CD4-positive, CD25-positive, alpha-beta regulatory T cell (primary cell): ENCODE data around the gene TFF2. TPM values are rescaled to one million over a fixed set of nuclear protein-coding genes. Genes with fewer than 3 reads are reported as not detected.

Experiments used
- ATAC-seq, 2 donors: fragments of 150-1000 bp; cut with Tn5 transposase; one replicate each; pipeline ENCODE4 v1.10.0; 2021; ENCODE audit warnings: low read depth in 2 of 2, moderate number of reproducible peaks in 2 of 2, moderate library complexity in 1 of 2
- DNase-seq, 3 donors: peaks; one replicate each; pipeline versions ENCODE4 v3.0.0 to v3.0.0-alpha.2; 2012 to 2022; ENCODE audit warnings: mixed read lengths in 1 of 3
- H3K27ac ChIP-seq: one replicate; pipeline ENCODE4 v1.7.0; 2013; ENCODE audit warnings: mild to moderate bottlenecking, low read length; ENCODE audit not compliant: insufficient read depth, poor library complexity, severe bottlenecking
- H3K27me3 ChIP-seq: one replicate; pipeline ENCODE4 v1.7.0; 2013; ENCODE audit warnings: low read length; ENCODE audit not compliant: control insufficient read depth, insufficient read depth
- H3K36me3 ChIP-seq: one replicate; pipeline ENCODE4 v1.7.0; 2013; ENCODE audit warnings: mild to moderate bottlenecking, low read length, moderate library complexity; ENCODE audit not compliant: control insufficient read depth, insufficient read depth
- H3K4me1 ChIP-seq: 2 replicates; pipeline ENCODE4 v1.7.0; 2013; ENCODE audit warnings: mild to moderate bottlenecking, low read length; ENCODE audit not compliant: insufficient read depth, control insufficient read depth, poor library complexity, severe bottlenecking
- H3K4me3 ChIP-seq: one replicate; pipeline ENCODE4 v1.7.0; 2013; ENCODE audit warnings: low read depth, mild to moderate bottlenecking, low read length, moderate library complexity
- H3K9me3 ChIP-seq, 2 experiments: 1 replicate in 1 of 2; 2 replicates in 1 of 2; pipeline ENCODE4 v1.7.0; 2013; ENCODE audit warnings: low read length in 2 of 2, mild to moderate bottlenecking in 1 of 2, moderate library complexity in 1 of 2; ENCODE audit not compliant: control insufficient read depth in 2 of 2
- H3K27ac Mint-ChIP-seq, 3 donors: one replicate each; pipeline ENCODE4 v1.8.0; 2020 to 2022; ENCODE audit warnings: mild to moderate bottlenecking in 3 of 3, mixed read lengths in 3 of 3, moderate library complexity in 2 of 3
- H3K27me3 Mint-ChIP-seq: one replicate; pipeline ENCODE4 v1.8.0; 2022; ENCODE audit warnings: mild to moderate bottlenecking, mixed read lengths
- H3K36me3 Mint-ChIP-seq: one replicate; pipeline ENCODE4 v1.8.0; 2020; ENCODE audit warnings: mixed read lengths
- H3K4me1 Mint-ChIP-seq, 4 donors: one replicate each; pipeline ENCODE4 v1.8.0; 2020 to 2022; ENCODE audit warnings: mixed read lengths in 4 of 4, mild to moderate bottlenecking in 1 of 4
- H3K4me3 Mint-ChIP-seq, 4 donors: one replicate each; pipeline ENCODE4 v1.8.0; 2020 to 2022; ENCODE audit warnings: mild to moderate bottlenecking in 4 of 4, mixed read lengths in 4 of 4, moderate library complexity in 3 of 4
- H3K9me3 Mint-ChIP-seq, 7 donors: one replicate each; pipeline ENCODE4 v1.8.0; 2020 to 2022; ENCODE audit warnings: mixed read lengths in 7 of 7, mild to moderate bottlenecking in 3 of 7, moderate library complexity in 2 of 7
- polyA plus RNA-seq, 4 donors: library from polyadenylated mRNA; unstranded; fragments of 300-500 nt; fragmentation: Illumina TruSeq; gene quantifications; one replicate each; pipeline ENCODE4 v1.2.3, GENCODE V29; 2021
- total RNA-seq: library from RNA; stranded (reverse); gene quantifications from one replicate; pipeline ENCODE4 v1.2.3, GENCODE V29; 2022

TFF2 gene
- total and polyA plus RNA-seq, 5 donors from 2014 or later, result not detected

- Mint-ChIP-seq H3K27me3 (peaks cover 8% of the 10 kb centered on the region), H3K4me1 (no peaks in the 10 kb centered on the region), H3K27ac (no peak overlapping the region), H3K9me3 (peaks cover 0 to 18% (median 2%) of the 10 kb centered on the region in 7 donors), H3K4me3 (no peak overlapping the region), H3K36me3 (peaks cover 5% of the 10 kb centered on the region)
- peaks cover 9 to 22% of the 10 kb centered on the region in 2 experiments for H3K9me3 ChIP-seq
- H3K27me3 ChIP-seq, result peaks cover 4% of the 10 kb centered on the region
- H3K4me1 ChIP-seq, result no peaks in the 10 kb centered on the region
- no peaks in the 10 kb centered on the region for H3K36me3 ChIP-seq
- no peak for ATAC-seq
- H3K4me3 ChIP-seq, result no peak overlapping the region
- no peak overlapping the region for H3K27ac ChIP-seq
- no peak for DNase-seq
These were observed 5.3 kb upstream of the TFF2 start for GRCh38 chr21:42356046-42356445.

DNA sequence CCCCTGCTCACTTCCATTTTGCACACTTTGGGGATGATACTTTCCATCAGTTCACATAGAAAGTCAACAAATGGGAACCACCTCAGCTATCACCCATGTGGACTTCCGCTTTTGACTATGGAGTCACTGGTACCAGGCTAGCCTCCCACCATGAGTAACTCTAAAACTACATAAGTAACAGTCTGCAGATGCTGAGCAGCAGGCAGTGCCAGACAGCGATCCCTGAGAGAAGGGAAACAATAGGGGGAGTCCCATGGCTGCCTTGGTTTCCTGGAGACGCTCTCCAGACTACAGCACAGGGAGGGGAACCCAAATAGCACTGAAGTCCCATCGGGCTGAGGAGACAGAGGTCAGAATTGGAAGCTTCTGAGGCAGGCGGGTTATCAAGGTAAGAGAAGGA lies 2.8 kb upstream of the TFF2 start:
- Histone ChIP-seq H3K9me3 (peaks cover 9 to 17% of the 10 kb centered on the region in 2 experiments), H3K4me3 (no peak overlapping the region), H3K27me3 (peaks cover 4% of the 10 kb centered on the region), H3K27ac (no peak overlapping the region), H3K36me3 (no peaks in the 10 kb centered on the region), H3K4me1 (no peaks in the 10 kb centered on the region)
- Mint-ChIP-seq H3K4me1 (no peaks in the 10 kb centered on the region), H3K36me3 (peaks cover 5% of the 10 kb centered on the region), H3K27me3 (peaks cover 8% of the 10 kb centered on the region), H3K4me3 (no peak overlapping the region), H3K27ac (no peak overlapping the region), H3K9me3 (peaks cover 0 to 18% (median 2%) of the 10 kb centered on the region in 7 donors)
- ATAC-seq, result no peak
- no peak for DNase-seq

- H3K4me3 Mint-ChIP-seq, result no peak overlapping the region
- H3K27me3 Mint-ChIP-seq, result peaks cover 8% of the 10 kb centered on the region
- DNase-seq (no peak), ATAC-seq (no peak)
- peaks cover 5% of the 10 kb centered on the region for H3K36me3 Mint-ChIP-seq
- peak overlapping the region in 1 of 3 donors; percentile 67 for H3K27ac Mint-ChIP-seq
- Histone ChIP-seq H3K9me3 (peaks cover 9 to 17% of the 10 kb centered on the region in 2 experiments), H3K27me3 (peaks cover 4% of the 10 kb centered on the region), H3K36me3 (no peaks in the 10 kb centered on the region), H3K27ac (no peak overlapping the region), H3K4me1 (no peaks in the 10 kb centered on the region), H3K4me3 (no peak overlapping the region)
- H3K4me1 Mint-ChIP-seq, result no peaks in the 10 kb centered on the region
- peaks cover 0 to 18% (median 2%) of the 10 kb centered on the region in 7 donors for H3K9me3 Mint-ChIP-seq
These were observed 1.8 kb upstream of the TFF2 start for GRCh38 chr21:42352441-42353095.

- H3K9me3 ChIP-seq, result peaks cover 9 to 17% of the 10 kb centered on the region in 2 experiments
- no peaks in the 10 kb centered on the region for H3K36me3 ChIP-seq
- Mint-ChIP-seq H3K9me3 (peaks cover 0 to 18% (median 2%) of the 10 kb centered on the region in 7 donors), H3K27me3 (peaks cover 8% of the 10 kb centered on the region), H3K4me1 (no peaks in the 10 kb centered on the region), H3K27ac (peak overlapping the region in 1 of 3 donors; percentile 67), H3K36me3 (peaks cover 5% of the 10 kb centered on the region), H3K4me3 (no peak overlapping the region)
- no peak overlapping the region for H3K27ac ChIP-seq
- ATAC-seq (no peak), DNase-seq (no peak)
- no peak overlapping the region for H3K4me3 ChIP-seq
- no peaks in the 10 kb centered on the region for H3K27me3 ChIP-seq
- no peaks in the 10 kb centered on the region for H3K4me1 ChIP-seq
These were observed 1.0 kb upstream of the TFF2 start for GRCh38 chr21:42351626-42352440.

- Mint-ChIP-seq H3K27ac (no peak overlapping the region), H3K27me3 (peaks cover 8% of the 10 kb centered on the region), H3K9me3 (peaks cover 0 to 10% (median 2%) of the 10 kb centered on the region in 7 donors), H3K36me3 (peaks cover 5% of the 10 kb centered on the region), H3K4me1 (no peaks in the 10 kb centered on the region), H3K4me3 (no peak overlapping the region)
- Histone ChIP-seq H3K4me3 (no peak overlapping the region), H3K36me3 (no peaks in the 10 kb centered on the region), H3K27me3 (no peaks in the 10 kb centered on the region), H3K9me3 (peaks cover 5 to 11% of the 10 kb centered on the region in 2 experiments), H3K27ac (no peak overlapping the region), H3K4me1 (no peaks in the 10 kb centered on the region)
- no peak for DNase-seq
- no peak for ATAC-seq
These were observed 380 bp downstream of the TFF2 start for GRCh38 chr21:42350318-42350910.

DNA sequence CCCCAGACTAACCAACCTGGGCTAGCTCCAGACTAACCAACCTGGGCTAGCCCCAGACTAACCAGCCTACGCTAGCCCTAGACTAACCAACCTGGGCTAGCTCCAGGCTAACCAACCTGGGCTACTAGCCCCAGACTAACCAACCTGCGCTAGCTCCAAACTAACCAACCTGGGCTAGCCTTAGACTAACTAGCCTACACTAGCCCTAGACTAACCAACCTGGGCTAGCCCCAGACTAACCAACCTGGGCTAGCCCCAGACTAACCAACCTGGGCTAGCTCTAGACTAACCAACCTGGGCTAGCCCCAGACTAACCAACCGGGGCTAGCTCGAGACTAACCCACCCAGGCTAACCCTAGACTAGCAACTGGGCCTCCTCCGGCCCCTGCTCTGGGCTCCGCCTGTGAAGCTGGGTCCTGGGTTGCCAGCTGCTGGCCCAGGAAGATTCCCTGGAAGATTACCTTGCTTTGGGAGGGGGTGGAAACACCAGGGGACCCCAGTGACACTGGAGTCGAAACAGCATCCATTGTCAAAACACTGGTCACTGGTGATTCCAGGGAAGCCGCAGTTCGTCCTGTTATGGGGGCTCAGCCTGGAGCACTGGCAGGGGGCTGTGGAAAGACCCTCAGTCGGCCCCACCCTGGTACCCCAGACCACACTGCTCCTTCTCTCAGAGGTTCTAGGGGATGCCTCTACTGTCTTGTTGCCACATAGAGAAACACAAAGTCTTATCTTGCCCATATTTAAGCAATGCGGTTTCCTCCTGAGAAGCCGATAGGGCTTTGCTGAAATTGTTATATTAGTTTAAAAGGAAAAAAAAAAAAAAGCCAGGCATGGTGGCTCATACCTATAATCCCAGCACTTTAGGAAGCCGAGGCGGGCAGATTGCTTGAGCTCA lies 1.1 kb downstream of the TFF2 start:
- H3K36me3 ChIP-seq, result no peaks in the 10 kb centered on the region
- no peak for DNase-seq
- H3K9me3 Mint-ChIP-seq, result peaks cover 0 to 5% (median 1%) of the 10 kb centered on the region in 7 donors

GRCh38 chr21:42348762-42349161 lies 2.0 kb downstream of the TFF2 start:
- H3K9me3 Mint-ChIP-seq, result peaks cover 0 to 2% (median 0%) of the 10 kb centered on the region in 7 donors
- H3K27me3 Mint-ChIP-seq, result peaks cover 4% of the 10 kb centered on the region
- H3K4me3 Mint-ChIP-seq, result no peak overlapping the region
- Histone ChIP-seq H3K4me1 (no peaks in the 10 kb centered on the region), H3K9me3 (no peaks in the 10 kb centered on the region), H3K27me3 (no peaks in the 10 kb centered on the region), H3K27ac (no peak overlapping the region), H3K36me3 (no peaks in the 10 kb centered on the region), H3K4me3 (no peak overlapping the region)
- no peak overlapping the region for H3K27ac Mint-ChIP-seq
- no peaks in the 10 kb centered on the region for H3K4me1 Mint-ChIP-seq
- ATAC-seq (no peak), DNase-seq (no peak)
- no peaks in the 10 kb centered on the region for H3K36me3 Mint-ChIP-seq

More for the DNA sequence above, 1.1 kb downstream of the TFF2 start:
- H3K27me3 ChIP-seq, result no peaks in the 10 kb centered on the region
- ATAC-seq, result no peak
- peaks cover 5% of the 10 kb centered on the region for H3K36me3 Mint-ChIP-seq
- no peak overlapping the region for H3K27ac ChIP-seq
- no peak overlapping the region for H3K27ac Mint-ChIP-seq
- peaks cover 4% of the 10 kb centered on the region for H3K27me3 Mint-ChIP-seq
- no peaks in the 10 kb centered on the region for H3K4me1 Mint-ChIP-seq
- H3K4me3 ChIP-seq, result no peak overlapping the region
- no peak overlapping the region for H3K4me3 Mint-ChIP-seq
- no peaks in the 10 kb centered on the region for H3K4me1 ChIP-seq
- peaks cover 2 to 5% of the 10 kb centered on the region in 2 experiments for H3K9me3 ChIP-seq
